OCI-LY1 (cell line): ENCODE data around the gene RNF6.

Experiments
- H2AFZ ChIP-seq: fragments of 200-600 bp; sonication (generic), shearing (Covaris generic); 2 replicates; pipeline ENCODE4 v1.6.0; 2014; ENCODE audit warnings: antibody characterized with exemption, mild to moderate bottlenecking, low read length
- H3F3A ChIP-seq: fragments of 200-600 bp; sonication (generic), shearing (Covaris generic); 2 replicates; pipeline ENCODE4 v1.6.0; 2014; ENCODE audit warnings: mild to moderate bottlenecking, antibody characterized with exemption, low read length, moderate library complexity; ENCODE audit not compliant: insufficient read depth
- H3K27ac ChIP-seq: fragments of 200-600 bp; sonication (generic); 2 replicates; pipeline ENCODE4 v1.5.1; 2014; ENCODE audit warnings: low read length, mixed run types, mild to moderate bottlenecking, low read depth; ENCODE audit not compliant: poor library complexity, severe bottlenecking
- H3K27me3 ChIP-seq: fragments of 200-600 bp; sonication (generic); 2 replicates; pipeline ENCODE4 v1.6.0; 2014; ENCODE audit warnings: antibody characterized with exemption, mild to moderate bottlenecking, low read length, moderate library complexity; ENCODE audit not compliant: insufficient read depth
- H3K36me3 ChIP-seq: fragments of 200-600 bp; sonication (generic); 2 replicates; pipeline ENCODE4 v1.6.1; 2014; ENCODE audit warnings: mild to moderate bottlenecking, antibody characterized with exemption, low read length, moderate library complexity, mixed read lengths; ENCODE audit not compliant: insufficient read depth
- H3K4me1 ChIP-seq: fragments of 200-600 bp; sonication (generic); 2 replicates; pipeline ENCODE4 v1.5.1; 2014; ENCODE audit warnings: mild to moderate bottlenecking, low read length, moderate library complexity; ENCODE audit not compliant: insufficient read depth, severe bottlenecking
- H3K4me2 ChIP-seq: fragments of 200-600 bp; sonication (generic), shearing (Covaris generic); 2 replicates; pipeline ENCODE4 v1.6.1; 2014; ENCODE audit warnings: low read length
- H3K4me3 ChIP-seq: fragments of 200-600 bp; sonication (generic); 2 replicates; pipeline ENCODE4 v1.5.1; 2014; ENCODE audit warnings: low read length, low read depth, mild to moderate bottlenecking, mixed read lengths; ENCODE audit not compliant: poor library complexity, severe bottlenecking
- H3K79me2 ChIP-seq: fragments of 200-600 bp; shearing (Covaris generic); 2 replicates; pipeline ENCODE4 v1.6.1; 2016; ENCODE audit warnings: mixed run types, low read length, mixed read lengths; ENCODE audit not compliant: insufficient read depth
- H3K9ac ChIP-seq: fragments of 200-600 bp; sonication (generic), shearing (Covaris generic); 2 replicates; pipeline ENCODE4 v1.6.1; 2014; ENCODE audit warnings: mild to moderate bottlenecking, low read length, mixed read lengths
- H3K9me2 ChIP-seq: fragments of 200-600 bp; sonication (generic), shearing (Covaris generic); 2 replicates; pipeline ENCODE4 v1.6.1; 2014; ENCODE audit warnings: low read depth, mild to moderate bottlenecking, low read length, mixed read lengths
- H3K9me3 ChIP-seq: fragments of 200-600 bp; shearing (Covaris generic); 2 replicates; pipeline ENCODE4 v1.6.1; 2014; ENCODE audit warnings: low read length, mixed read lengths
- H4K20me1 ChIP-seq: fragments of 200-600 bp; sonication (generic), shearing (Covaris generic); 2 replicates; pipeline ENCODE4 v1.6.0; 2016; ENCODE audit warnings: mild to moderate bottlenecking, low read length; ENCODE audit not compliant: insufficient read depth
- EZH2 ChIP-seq: fragments of 200-600 bp; sonication (generic), shearing (Covaris generic); IDR thresholded peaks from 2 replicates; pipeline ENCODE4 v1.8.0; 2017; ENCODE audit warnings: borderline replicate concordance, mixed run types, mild to moderate bottlenecking, antibody characterized with exemption, low read length, moderate library complexity, mixed read lengths
- TF ChIP-seq, protein P1 (sequence below): fragments of 200-600 bp; sonication (generic), shearing (Covaris generic); IDR thresholded peaks from 2 replicates; pipeline ENCODE4 v1.5.1; 2017; ENCODE audit warnings: mild to moderate bottlenecking, antibody characterized with exemption, low read length, moderate library complexity, mixed read lengths

Gene RNF6

DNA sequence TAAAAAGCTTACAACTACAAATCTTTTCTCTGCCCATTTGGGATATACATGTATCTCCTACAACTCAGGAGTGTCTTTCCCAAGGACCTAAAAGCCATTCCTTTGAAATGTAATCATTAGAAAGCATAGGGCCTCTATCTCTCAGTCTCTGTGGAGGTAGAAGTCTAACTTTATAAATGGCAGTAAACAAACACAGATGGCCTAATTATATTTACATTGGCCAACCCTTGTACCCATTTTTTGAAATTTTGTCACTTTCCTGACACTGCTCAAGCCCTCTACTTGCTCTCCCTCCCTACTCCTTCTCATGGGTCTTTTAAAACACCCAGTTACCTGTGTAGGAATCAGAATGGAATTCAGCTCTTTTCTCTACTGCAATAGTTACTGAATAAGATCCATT is 24.8 kb downstream of the RNF6 start:
- H3K9ac ChIP-seq: no peak overlapping the region
- H2AFZ ChIP-seq: no peak overlapping the region
- H3K4me1 ChIP-seq: no peaks in the 10 kb centered on the region
- H3F3A ChIP-seq: no peaks in the 10 kb centered on the region
- H4K20me1 ChIP-seq: no peaks in the 10 kb centered on the region
- TF ChIP-seq, protein P1, sequence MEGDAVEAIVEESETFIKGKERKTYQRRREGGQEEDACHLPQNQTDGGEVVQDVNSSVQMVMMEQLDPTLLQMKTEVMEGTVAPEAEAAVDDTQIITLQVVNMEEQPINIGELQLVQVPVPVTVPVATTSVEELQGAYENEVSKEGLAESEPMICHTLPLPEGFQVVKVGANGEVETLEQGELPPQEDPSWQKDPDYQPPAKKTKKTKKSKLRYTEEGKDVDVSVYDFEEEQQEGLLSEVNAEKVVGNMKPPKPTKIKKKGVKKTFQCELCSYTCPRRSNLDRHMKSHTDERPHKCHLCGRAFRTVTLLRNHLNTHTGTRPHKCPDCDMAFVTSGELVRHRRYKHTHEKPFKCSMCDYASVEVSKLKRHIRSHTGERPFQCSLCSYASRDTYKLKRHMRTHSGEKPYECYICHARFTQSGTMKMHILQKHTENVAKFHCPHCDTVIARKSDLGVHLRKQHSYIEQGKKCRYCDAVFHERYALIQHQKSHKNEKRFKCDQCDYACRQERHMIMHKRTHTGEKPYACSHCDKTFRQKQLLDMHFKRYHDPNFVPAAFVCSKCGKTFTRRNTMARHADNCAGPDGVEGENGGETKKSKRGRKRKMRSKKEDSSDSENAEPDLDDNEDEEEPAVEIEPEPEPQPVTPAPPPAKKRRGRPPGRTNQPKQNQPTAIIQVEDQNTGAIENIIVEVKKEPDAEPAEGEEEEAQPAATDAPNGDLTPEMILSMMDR: no peak
- H3K36me3 ChIP-seq: no peaks in the 10 kb centered on the region
- H3K4me2 ChIP-seq: no peak overlapping the region
- no peaks in the 10 kb centered on the region for H3K27me3 ChIP-seq
- no peak overlapping the region for H3K27ac ChIP-seq
- no peaks in the 10 kb centered on the region for H3K9me2 ChIP-seq
- H3K79me2 ChIP-seq: no peaks in the 10 kb centered on the region
- no peak overlapping the region for H3K4me3 ChIP-seq
- H3K9me3 ChIP-seq: peaks cover 8% of the 10 kb centered on the region

DNA sequence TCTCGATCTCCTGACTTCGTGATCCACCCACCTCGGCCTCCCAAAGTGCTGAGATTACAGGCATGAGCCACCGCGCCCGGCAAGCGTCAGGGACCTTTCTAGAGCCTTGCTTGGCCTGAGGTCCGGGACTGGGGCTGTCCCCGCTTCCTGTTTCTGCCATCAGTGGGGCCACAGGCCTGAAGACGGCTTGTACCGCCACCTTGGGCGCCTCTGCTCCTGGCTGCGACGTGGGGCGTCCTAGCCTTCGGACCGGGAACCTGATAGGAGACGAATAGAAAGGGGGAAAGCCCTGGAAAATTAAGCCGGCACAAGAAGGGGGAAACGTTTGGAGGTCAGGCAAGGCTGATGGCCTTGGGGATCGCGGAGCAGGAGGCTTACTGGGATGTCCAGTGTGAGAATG is 35.1 kb downstream of the RNF6 start:
- H2AFZ ChIP-seq: no peak overlapping the region
- no peaks in the 10 kb centered on the region for H3K9me3 ChIP-seq
- H3F3A ChIP-seq: no peaks in the 10 kb centered on the region
- H3K4me1 ChIP-seq: peaks cover 14% of the 10 kb centered on the region
- no peaks in the 10 kb centered on the region for H3K79me2 ChIP-seq
- peak overlapping the region; percentile 55 for H3K4me3 ChIP-seq
- no peaks in the 10 kb centered on the region for H3K27me3 ChIP-seq
- no peaks in the 10 kb centered on the region for H3K9me2 ChIP-seq
- peak overlapping the region; percentile 37 for H3K4me2 ChIP-seq
- no peak overlapping the region for H3K9ac ChIP-seq
- H4K20me1 ChIP-seq: no peaks in the 10 kb centered on the region
- no peaks in the 10 kb centered on the region for H3K36me3 ChIP-seq
- TF ChIP-seq, protein P1: no peak
- TF ChIP-seq EZH2: no peak
- H3K27ac ChIP-seq: no peak overlapping the region

DNA sequence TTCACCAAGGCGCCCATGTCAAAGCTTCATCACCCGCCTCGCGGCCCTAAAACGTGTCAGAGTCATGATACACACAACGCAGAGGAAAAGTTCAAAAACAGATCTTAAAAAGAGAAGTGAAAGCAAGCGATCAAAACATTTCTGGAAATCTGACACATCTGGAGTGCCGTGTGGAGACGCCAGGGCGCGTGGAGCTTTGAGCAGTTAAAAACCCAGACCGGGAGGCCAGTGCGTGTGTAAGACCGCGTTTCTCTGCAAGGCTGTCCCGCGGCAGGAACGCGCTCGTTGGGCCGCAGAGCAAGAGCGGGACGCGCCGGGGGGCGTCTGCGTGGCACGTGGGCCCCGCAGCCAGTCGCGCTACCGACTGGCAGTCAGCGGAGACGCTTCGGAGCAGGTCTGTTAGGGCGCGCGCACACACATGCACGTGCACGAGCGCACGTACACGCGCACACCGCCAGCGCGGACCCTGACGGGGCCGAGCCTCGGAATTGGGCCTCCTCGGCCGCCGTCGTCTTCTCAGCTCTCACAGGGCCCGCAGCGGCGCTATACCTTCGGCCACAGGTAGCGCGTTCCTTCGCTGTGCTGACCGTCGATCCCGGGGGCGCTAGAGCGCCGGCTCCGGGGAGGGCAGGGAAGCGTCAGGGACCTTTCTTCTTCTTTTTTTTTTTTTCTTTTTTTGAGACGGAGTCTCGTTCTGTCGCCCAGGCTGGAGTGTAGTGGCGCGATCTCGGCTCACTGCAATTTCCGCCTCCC is 35.8 kb downstream of the RNF6 start:
- no peaks in the 10 kb centered on the region for H3K27me3 ChIP-seq
- H3K4me1 ChIP-seq: peaks cover 14% of the 10 kb centered on the region
- no peaks in the 10 kb centered on the region for H3K79me2 ChIP-seq
- H3K27ac ChIP-seq: peak overlapping the region; percentile 87
- peak overlapping the region; percentile 53 for H3K9ac ChIP-seq
- H3K4me3 ChIP-seq: peak overlapping the region; percentile 55
- peak overlapping the region; percentile 67 for H3K4me2 ChIP-seq
- no peaks in the 10 kb centered on the region for H3K9me2 ChIP-seq
- TF ChIP-seq, protein P1: peak; percentile 41
- no peak for TF ChIP-seq EZH2
- H3K9me3 ChIP-seq: no peaks in the 10 kb centered on the region
- H2AFZ ChIP-seq: peak overlapping the region; percentile 72
- H4K20me1 ChIP-seq: no peaks in the 10 kb centered on the region
- no peaks in the 10 kb centered on the region for H3F3A ChIP-seq
- no peaks in the 10 kb centered on the region for H3K36me3 ChIP-seq
